HG03378 (cell line): ENCODE data around the gene C3orf62.

ENCODE experiments used
- ATAC-seq: cut with Tn5 transposase; IDR thresholded peaks from one replicate; pipeline ENCODE4 v1.9.1; 2021; ENCODE audit warnings: mild to moderate bottlenecking, moderate library complexity; ENCODE audit not compliant: unreplicated experiment

Gene C3orf62

DNA sequence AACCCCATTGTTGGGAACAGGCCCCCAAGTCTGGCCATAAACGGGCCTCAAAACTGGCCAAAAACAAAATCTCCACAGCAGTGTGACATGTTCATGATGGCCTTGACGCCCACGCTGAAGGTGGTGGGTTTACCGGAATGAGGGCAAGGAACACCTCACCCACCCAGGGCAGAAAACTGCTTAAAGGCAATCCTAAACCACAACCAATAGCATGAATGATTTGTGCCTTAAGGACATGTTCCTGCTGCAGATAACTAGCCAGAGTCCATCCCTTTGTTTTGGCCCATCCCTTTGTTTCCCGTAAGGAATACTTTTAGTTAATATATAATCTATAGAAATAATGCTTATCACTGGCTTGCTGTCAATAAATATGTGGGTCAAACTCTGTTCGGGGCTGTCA is 57.9 kb downstream of the C3orf62 start:
- ATAC-seq: no peak
